ENCODE data around the gene AHSA1.
"Not testable (repeated sequence)": the region's sequence is repeated elsewhere in the genome, so short reads cannot be mapped to it uniquely, and the experiment has no call there.

AHSA1 gene

GRCh38 chr14:77457522-77458248 lies at the start of gene AHSA1, which contains the start of gene VIPAS39:
Gene AHSA1 (plus strand): TSS chr14:77458093. CDS start chr14:77458190, 97 bp downstream.
Gene VIPAS39 (minus strand): TSS chr14:77457601. CDS start chr14:77454102, 3,499 bp downstream.
- no peak for TF ChIP-seq CTCF (IDR thresholded peaks at IDR 0.05; ENCODE audit: low read depth, low read length)
- DNase-seq (ENCODE audit: extremely low read depth, low read depth) = peak; percentile 95

- DNase-seq (ENCODE audit: extremely low read depth, low read depth) = no peak
- TF ChIP-seq CTCF (IDR thresholded peaks at IDR 0.05; ENCODE audit: low read depth, low read length) = peak; percentile 1
Observed at GRCh38 chr14:77409131-77409533, 48.8 kb upstream of the AHSA1 start.

- DNase-seq (ENCODE audit: extremely low read depth, low read depth) = not testable (repeated sequence)
Observed at GRCh38 chr14:77415403-77416030, 42.4 kb upstream of the AHSA1 start.

GRCh38 chr14:77416098-77416497 lies 41.8 kb upstream of the AHSA1 start:
- DNase-seq (ENCODE audit: extremely low read depth, low read depth) = not testable (repeated sequence)

GRCh38 chr14:77416836-77417235 lies 41.1 kb upstream of the AHSA1 start:
- TF ChIP-seq CTCF (IDR thresholded peaks at IDR 0.05; ENCODE audit: low read depth, low read length) = no peak
- DNase-seq (ENCODE audit: extremely low read depth, low read depth) = no peak

GRCh38 chr14:77421201-77421600 lies 36.7 kb upstream of the AHSA1 start:
- DNase-seq (ENCODE audit: extremely low read depth, low read depth) = no peak
- TF ChIP-seq CTCF (IDR thresholded peaks at IDR 0.05; ENCODE audit: low read depth, low read length) = no peak

GRCh38 chr14:77423423-77423822 lies 34.5 kb upstream of the AHSA1 start, which contains the start of gene NOXRED1:
Gene NOXRED1 (minus strand): TSS chr14:77423523. CDS start chr14:77422889, 634 bp downstream.
- no peak for TF ChIP-seq CTCF (IDR thresholded peaks at IDR 0.05; ENCODE audit: low read depth, low read length)
- no peak for DNase-seq (ENCODE audit: extremely low read depth, low read depth)

- TF ChIP-seq CTCF (IDR thresholded peaks at IDR 0.05; ENCODE audit: low read depth, low read length) = no peak
- DNase-seq (ENCODE audit: extremely low read depth, low read depth) = no peak
Observed at GRCh38 chr14:77424862-77425261, 33.0 kb upstream of the AHSA1 start.
